Effector CD8-positive, alpha-beta T cell (primary cell): Measurements from ENCODE around the gene PCBP4.
A peak's percentile ranks its signal among the peaks of the same experiment; 100 is the strongest.

Source experiments
- DNase-seq: peaks from one replicate; lab custom pipeline; 2025; lab: John Stamatoyannopoulos, UW

Gene PCBP4

DNA sequence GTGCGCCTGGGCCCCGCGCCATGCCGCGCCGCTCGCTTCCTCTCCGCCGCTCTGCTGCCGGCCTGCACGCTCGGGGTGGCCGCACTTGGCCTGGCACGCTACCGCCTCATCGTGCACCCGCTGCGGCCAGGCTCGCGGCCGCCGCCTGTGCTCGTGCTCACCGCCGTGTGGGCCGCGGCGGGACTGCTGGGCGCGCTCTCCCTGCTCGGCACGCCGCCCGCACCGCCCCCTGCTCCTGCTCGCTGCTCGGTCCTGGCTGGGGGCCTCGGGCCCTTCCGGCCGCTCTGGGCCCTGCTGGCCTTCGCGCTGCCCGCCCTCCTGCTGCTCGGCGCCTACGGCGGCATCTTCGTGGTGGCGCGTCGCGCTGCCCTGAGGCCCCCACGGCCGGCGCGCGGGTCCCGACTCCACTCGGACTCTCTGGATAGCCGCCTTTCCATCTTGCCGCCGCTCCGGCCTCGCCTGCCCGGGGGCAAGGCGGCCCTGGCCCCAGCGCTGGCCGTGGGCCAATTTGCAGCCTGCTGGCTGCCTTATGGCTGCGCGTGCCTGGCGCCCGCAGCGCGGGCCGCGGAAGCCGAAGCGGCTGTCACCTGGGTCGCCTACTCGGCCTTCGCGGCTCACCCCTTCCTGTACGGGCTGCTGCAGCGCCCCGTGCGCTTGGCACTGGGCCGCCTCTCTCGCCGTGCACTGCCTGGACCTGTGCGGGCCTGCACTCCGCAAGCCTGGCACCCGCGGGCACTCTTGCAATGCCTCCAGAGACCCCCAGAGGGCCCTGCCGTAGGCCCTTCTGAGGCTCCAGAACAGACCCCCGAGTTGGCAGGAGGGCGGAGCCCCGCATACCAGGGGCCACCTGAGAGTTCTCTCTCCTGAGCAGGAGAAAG lies 11.1 kb downstream of the PCBP4 start:
- peak; percentile 36 for DNase-seq

DNA sequence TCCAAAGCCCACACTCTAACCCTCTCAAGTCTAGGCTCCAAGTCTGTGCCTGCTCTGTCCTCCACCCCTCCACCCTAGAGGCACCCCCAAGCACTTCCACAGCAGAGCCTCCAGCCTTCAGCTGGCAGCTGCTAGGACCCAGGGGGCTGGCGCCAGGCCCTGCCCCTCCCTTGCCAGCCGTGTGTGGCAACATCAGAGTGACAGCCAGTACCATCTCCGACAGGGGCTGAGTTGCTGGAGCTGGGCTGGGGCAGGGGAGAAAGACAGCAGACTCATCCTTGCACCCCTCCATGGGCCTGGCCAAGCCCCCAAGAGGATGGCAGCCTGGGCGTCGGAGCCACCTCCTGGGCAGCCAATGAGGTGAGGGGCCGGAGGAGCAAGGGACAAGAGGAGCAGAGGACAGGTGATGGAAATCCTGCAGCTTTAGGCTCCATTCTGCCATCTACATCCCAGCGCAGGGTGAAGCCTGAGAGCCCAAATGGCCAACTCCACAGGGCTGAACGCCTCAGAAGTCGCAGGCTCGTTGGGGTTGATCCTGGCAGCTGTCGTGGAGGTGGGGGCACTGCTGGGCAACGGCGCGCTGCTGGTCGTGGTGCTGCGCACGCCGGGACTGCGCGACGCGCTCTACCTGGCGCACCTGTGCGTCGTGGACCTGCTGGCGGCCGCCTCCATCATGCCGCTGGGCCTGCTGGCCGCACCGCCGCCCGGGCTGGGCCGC lies 11.9 kb downstream of the PCBP4 start, which contains the start of gene GPR62:
TSS of gene GPR62 (plus strand) at position 207 of the 718 bp plus-strand sequence. CDS start at position 479, 272 bp downstream.
- no peak for DNase-seq

GRCh38 chr3:51954713-51955112 lies 12.5 kb downstream of the PCBP4 start:
- DNase-seq, result no peak

DNA sequence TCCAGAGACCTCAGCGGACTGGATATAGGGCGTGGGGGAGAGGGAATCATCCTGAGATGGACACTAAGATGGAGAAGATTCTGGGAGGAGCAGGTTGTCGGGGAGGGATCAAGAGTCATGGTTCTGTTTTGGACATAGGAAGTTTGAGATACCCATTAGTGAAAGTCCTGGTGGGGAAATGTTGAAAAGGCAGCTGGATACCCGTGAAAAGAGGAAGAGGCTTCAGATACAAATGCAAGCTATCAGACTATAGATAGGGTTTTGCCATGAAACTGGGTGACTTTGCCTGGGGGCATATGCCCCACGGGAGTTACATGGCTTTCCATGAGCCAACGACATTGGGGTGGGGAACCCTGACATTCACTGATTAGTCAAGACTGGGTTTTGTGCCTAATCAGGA lies 13.1 kb downstream of the PCBP4 start:
- DNase-seq, result no peak

- no peak for DNase-seq
Observed at GRCh38 chr3:51953445-51953844, 13.8 kb downstream of the PCBP4 start.

GRCh38 chr3:51950899-51951298 lies 16.4 kb downstream of the PCBP4 start:
- no peak for DNase-seq

DNA sequence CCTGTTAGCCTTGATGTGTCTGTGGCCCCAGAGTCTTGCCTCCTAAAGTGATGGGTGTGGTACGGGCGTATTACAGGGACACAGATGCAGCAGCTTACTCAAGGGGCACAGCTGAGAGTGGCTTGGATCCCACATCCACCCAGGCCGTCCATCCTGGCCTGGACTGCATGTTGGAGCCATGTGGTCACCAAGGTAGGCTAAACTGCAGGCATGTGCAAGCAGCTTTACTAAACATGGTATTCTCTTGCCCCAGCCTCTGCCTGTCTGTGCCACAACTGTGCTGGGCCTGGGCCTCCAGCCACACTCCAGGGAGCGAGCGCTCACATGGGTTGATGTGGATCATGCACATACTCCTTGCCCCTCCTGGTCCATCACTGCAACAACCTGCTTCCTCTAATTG lies 18.1 kb downstream of the PCBP4 start:
- DNase-seq, result no peak

DNA sequence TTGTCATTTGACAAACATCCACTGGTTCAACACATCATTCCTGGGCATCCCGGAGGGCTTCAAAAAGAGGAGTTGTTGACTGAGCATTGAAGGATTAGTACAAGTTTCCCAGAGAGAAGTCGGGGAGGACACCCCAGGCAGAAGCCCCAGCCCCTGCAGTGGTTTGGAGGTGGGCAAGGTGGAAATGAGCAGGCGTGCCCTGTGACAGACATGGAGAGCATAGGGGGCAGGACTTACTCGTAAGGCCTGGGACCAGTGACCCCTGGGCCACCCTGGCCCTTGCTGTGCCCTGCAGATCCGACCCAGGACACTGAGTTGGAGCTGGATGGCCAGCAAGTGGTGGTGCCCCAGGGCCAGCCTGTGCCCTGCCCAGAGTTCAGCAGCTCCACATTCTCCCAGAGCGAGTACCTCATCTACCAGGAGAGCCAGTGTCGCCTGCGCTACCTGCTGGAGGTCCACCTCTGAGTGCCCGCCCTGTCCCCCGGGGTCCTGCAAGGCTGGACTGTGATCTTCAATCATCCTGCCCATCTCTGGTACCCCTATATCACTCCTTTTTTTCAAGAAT lies 19.2 kb downstream of the PCBP4 start:
- DNase-seq, result no peak

DNA sequence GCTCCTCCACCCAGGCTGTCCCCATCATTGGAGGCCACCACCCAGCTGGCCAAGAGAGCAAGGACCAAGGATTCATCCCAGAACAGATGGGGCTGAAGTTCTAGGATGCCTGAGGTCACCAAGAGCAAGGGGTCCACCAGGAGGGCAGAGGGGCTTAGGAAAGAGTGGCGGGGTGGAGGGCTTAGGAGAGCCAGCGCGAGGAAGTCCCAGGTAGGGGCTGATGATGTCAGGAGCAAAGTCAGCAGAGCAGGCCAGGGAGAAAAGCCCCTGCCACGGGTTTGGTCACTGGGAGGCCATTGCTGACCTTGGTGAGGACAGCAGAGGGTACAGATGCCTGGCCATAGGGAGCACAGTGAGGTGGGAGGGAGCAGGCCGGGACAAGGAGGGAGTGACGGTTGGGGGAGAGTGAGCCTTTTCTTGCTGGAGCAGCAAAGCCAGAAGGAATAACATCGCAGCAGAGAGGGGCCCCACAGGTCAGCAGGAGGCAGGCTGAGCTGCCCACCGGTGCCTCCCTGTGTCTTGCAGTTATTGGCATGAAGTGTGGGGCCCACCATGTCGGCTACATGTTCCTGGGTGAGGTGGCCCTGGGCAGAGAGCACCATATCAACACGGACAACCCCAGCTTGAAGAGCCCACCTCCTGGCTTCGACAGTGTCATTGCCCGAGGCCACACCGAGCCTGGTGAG lies 19.9 kb downstream of the PCBP4 start:
- no peak for DNase-seq

- no peak for DNase-seq
Observed at GRCh38 chr3:51946796-51947195, 20.5 kb downstream of the PCBP4 start.

DNA sequence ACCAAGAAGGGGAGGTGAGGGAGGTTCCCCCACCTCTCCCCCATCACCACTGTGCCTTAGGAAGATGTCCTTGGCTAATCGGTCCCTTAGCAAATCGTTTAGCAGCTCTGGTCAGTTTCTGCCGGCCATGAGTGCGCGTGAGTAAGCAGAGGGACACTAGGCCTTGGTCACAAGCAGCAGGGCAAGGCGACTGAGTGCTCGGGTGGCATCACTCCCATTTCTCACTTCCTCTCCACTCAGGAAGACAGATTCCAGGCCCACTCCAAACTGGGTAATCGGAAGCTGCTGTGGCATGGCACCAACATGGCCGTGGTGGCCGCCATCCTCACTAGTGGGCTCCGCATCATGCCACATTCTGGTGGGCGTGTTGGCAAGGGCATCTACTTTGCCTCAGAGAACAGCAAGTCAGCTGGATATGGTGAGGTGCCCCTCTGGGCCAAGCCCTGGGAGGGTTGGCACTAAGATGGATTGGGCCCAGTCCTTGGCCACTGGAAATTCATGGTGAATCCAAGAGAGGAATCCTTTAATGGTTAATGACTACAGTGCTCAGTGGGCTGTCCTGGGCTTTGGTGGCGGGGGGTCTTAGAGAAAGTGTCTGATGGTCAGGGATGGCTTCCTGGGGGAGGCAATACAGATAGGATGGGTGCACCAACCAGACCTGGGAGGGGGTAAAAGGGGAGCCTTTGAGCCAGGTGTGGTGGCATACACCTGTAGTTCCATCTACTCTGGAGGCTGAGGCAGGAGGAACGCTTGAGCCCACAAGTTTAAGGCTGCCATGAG lies 21.1 kb downstream of the PCBP4 start:
- no peak for DNase-seq

GRCh38 chr3:51945031-51945840 lies 22.0 kb downstream of the PCBP4 start:
- no peak for DNase-seq

DNA sequence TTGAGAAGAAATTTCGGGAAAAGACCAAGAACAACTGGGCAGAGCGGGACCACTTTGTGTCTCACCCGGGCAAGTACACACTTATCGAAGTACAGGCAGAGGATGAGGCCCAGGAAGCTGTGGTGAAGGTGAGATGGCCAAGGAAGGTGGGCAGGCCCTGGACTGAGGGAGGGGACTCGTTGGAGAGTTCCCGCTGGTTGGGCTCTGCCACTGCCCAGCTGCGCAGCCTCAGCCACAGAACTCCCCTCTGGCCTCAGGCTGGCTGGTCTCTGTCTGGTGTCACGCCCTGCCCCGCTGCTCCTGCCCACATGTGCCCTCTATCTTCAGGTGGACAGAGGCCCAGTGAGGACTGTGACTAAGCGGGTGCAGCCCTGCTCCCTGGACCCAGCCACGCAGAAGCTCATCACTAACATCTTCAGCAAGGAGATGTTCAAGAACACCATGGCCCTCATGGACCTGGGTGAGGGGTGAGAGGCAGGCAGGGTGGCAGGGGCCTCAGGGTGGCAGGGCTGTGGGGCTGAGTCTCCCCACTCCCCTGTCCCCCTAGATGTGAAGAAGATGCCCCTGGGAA lies 22.7 kb downstream of the PCBP4 start:
- DNase-seq, result no peak

DNA sequence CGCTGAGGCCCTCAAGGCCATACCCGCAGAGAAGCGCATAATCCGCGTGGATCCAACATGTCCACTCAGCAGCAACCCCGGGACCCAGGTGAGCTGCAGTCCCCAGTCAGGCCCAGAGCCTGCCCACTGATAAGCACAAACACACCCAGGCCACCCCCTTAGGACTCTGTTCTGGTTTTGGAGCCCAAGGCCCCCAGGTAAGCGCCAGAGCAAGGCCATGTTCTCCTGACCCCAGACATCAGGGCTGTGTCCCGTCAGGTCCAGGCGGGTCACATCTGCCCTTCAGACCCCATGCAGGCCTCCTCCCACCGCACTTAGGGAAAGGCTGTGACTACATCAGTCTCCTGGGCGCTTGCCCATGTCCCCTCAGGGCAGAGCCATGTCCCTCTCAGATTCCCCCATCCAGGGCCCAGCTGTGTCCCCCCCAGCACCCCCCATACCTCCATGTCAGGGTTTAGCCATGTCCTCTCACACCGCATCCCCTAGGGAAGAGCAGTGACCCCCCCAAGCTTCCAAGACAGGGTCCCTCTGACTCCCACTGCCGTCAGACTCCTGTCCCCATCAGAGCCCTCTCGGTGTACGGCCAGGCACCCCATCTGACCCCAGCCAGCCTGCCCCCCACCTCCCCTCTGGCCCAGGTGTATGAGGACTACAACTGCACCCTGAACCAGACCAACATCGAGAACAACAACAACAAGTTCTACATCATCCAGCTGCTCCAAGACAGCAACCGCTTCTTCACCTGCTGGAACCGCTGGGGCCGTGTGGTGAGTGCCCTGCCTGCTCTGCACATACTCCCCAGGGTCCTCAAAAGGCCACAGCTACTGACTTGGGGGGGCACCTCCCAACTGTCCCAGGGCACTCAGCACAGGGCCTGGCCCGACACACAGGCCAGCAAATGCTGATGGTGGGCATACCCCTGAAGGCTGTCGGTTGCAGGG lies 23.5 kb downstream of the PCBP4 start:
- no peak for DNase-seq

- DNase-seq, result peak; percentile 16
Observed at GRCh38 chr3:51942603-51943450, 24.4 kb downstream of the PCBP4 start.

DNA sequence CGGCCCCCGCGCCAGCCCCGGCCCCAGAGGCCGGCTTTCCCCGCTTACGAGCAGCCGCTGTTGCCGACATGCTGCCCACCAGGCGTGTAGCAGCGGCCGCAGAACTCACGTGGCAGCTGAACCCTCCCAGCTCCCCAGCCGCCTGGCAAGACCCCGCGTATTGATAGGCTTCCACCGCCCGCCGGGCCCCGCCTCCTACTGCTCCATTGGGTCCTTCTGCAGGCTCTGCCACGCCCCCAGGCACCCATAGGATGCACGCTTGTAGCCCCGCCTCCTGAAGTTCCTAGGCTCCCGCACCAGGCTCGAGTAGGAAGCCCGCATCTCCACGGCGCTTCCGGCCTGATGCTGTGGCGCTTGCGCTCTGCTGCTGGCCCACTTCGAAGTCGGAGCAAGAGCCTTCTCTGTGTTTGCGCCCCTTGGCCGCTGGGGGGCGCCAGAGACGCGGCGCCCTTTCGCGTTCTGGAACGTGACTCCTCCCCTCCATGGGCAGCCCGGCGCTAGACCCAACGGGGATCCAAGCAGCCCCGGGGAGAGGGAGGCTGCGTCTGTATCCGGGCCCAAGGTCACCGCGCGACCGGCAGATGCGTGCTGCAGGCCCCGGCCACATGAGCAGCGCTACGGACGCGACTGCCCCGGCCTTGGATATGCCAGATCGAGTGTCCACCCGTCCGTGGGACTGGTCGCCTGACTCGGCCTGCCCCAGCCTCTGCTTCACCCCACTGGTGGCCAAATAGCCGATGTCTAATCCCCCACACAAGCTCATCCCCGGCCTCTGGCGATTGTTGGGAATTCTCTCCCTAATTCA lies 25.3 kb downstream of the PCBP4 start, which contains the start of the genes PARP3 and RRP9:
TSS of gene PARP3 (plus strand) at position 566 of the 805 bp plus-strand sequence. CDS start 993 bp downstream, outside the sequence.
TSS of gene RRP9 (minus strand) at position 107 of the 805 bp plus-strand sequence. CDS start at position 70, 37 bp downstream.
- DNase-seq, result peak; percentile 98

GRCh38 chr3:51941463-51941797 lies 25.8 kb downstream of the PCBP4 start:
- no peak for DNase-seq
